Tibial artery (tissue), 4 donors: Measurements from ENCODE around the gene PHF23.

Experiments used
- DNase-seq, 2 donors: peaks; one replicate each; pipeline ENCODE4 v3.0.0-alpha.2; 2019
- H3K27ac ChIP-seq, 2 donors: fragments of 200-600 bp; sonication (generic) in 1 of 2; 1 replicate in 1 of 2; 2 replicates in 1 of 2; pipeline ENCODE4 v1.5.1; 2018 to 2019; ENCODE audit warnings: mild to moderate bottlenecking in 1 of 2
- H3K27me3 ChIP-seq, 2 donors: fragments of 200-600 bp; sonication (generic) in 1 of 2; one replicate each; pipeline versions ENCODE4 v1.5.1 to v1.6.0; 2016 to 2019
- H3K36me3 ChIP-seq, 3 donors: fragments of 200-600 bp; sonication (generic) in 2 of 3; one replicate each; pipeline ENCODE4 v1.5.1; 2016 to 2019; ENCODE audit warnings: mild to moderate bottlenecking in 2 of 3
- H3K4me1 ChIP-seq, 4 donors: fragments of 200-600 bp; sonication (generic) in 2 of 4; 1 replicate in 3 of 4; 2 replicates in 1 of 4; pipeline ENCODE4 v1.5.1; 2016 to 2019
- H3K4me3 ChIP-seq, 2 donors: fragments of 200-600 bp; sonication (generic) in 1 of 2; 1 replicate in 1 of 2; 2 replicates in 1 of 2; pipeline ENCODE4 v1.5.1; 2018 to 2019; ENCODE audit warnings: mild to moderate bottlenecking in 2 of 2
- H3K9me3 ChIP-seq, 3 donors: fragments of 200-600 bp; sonication (generic) in 1 of 3; one replicate each; pipeline ENCODE4 v1.5.1; 2016 to 2019
- intact Hi-C: fragments of 100-400 bp; cut with DNase I; formaldehyde crosslinking; loops from one replicate; pipeline ENCODE4 v1.15.0; 2023; ENCODE audit warnings: low total_unique reads
- TF ChIP-seq, protein P1 (sequence below), 2 experiments: fragments of 200-600 bp in 1 of 2; fragments of 450-650 bp in 1 of 2; IDR thresholded peaks; one replicate each; pipeline ENCODE4 v1.5.1; 2017 to 2019; ENCODE audit warnings: antibody characterized with exemption in 2 of 2, mild to moderate bottlenecking in 1 of 2, moderate library complexity in 1 of 2

PHF23 gene

DNA sequence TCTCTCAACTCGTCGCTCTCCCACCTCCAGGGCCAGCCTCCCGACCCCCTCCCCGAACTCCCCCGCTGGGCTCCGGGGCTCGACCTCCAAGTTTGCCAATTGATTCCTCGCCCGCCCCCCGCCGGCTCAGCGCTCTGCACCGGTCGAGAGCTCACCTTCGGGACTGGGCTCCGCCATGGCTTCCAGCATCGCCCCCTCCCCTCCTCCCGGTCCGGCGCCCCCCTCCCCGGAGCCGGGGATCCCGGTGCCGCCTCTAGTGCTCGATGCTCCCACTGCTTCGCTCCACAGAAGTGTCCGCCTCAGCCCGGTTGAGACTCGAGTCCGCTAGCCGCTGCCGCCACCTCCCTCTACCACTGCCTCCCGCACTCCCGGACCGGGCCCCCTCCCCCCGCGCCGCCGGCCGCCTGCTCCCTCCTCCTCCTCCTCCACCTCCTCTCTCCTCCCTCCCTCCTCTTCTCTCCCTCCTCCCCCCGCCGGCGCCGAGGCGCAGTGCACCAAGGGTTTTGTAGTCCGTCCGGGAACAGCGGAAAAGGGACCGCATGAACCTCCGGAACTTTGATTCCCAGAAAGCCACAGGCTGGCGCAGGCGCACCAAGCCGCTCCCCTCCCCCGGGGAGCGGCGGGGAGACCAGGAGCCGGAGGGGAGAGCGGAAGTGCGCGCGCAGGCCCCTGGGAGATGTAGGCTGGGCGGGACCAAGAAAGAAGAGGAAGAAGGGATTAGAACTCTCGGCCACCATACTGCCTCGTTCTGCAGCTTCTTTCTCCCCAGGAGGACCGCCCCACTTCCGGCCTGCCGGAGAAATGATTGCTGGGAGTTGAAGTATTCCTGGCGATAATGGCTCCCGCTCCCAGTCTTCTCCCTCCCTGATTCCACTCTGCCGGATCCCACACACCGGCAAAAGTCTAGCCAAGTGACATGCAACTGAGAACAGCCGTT is at the start of gene PHF23:
Gene PHF23, minus strand, starts transcription at position 367 of the 937 bp plus-strand sequence. Its CDS starts 178 bp downstream, at position 189.
- H3K36me3 ChIP-seq: peaks cover 12 to 36% (median 30%) of the 10 kb centered on the region in 3 donors
- H3K27me3 ChIP-seq: no peaks in the 10 kb centered on the region
- H3K4me3 ChIP-seq: peak within 1 kb of the TSS; percentile 87 to 99
- intact Hi-C loops: no loop called here
- DNase-seq: peak; percentile 99 to 100
- peak within 1 kb of the TSS; percentile 95 to 98 for H3K27ac ChIP-seq
- H3K9me3 ChIP-seq: no peaks in the 10 kb centered on the region
- TF ChIP-seq, protein P1, sequence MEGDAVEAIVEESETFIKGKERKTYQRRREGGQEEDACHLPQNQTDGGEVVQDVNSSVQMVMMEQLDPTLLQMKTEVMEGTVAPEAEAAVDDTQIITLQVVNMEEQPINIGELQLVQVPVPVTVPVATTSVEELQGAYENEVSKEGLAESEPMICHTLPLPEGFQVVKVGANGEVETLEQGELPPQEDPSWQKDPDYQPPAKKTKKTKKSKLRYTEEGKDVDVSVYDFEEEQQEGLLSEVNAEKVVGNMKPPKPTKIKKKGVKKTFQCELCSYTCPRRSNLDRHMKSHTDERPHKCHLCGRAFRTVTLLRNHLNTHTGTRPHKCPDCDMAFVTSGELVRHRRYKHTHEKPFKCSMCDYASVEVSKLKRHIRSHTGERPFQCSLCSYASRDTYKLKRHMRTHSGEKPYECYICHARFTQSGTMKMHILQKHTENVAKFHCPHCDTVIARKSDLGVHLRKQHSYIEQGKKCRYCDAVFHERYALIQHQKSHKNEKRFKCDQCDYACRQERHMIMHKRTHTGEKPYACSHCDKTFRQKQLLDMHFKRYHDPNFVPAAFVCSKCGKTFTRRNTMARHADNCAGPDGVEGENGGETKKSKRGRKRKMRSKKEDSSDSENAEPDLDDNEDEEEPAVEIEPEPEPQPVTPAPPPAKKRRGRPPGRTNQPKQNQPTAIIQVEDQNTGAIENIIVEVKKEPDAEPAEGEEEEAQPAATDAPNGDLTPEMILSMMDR (IDR thresholded peaks at IDR 0.05): peak in 1 of 2 experiments; percentile 47
- peaks cover 0 to 55% (median 38%) of the 10 kb centered on the region in 4 donors for H3K4me1 ChIP-seq

DNA sequence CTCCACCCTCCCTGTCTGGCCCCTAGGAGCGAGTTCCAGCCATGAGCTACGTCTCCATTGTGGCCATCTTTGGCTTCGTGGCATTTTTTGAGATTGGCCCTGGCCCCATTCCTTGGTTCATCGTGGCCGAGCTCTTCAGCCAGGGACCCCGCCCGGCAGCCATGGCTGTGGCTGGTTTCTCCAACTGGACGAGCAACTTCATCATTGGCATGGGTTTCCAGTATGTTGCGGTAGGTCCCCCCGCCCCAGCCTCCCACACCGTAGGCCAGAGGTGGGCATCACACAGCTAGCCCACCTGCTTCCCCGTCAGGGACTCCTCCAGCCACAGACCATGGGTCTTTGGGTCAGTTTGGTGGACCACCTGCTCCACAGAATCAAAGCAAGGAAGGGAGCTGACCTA is 46.4 kb upstream of the PHF23 start:
- intact Hi-C loops: no loop called here
- H3K4me1 ChIP-seq: peaks cover 0 to 22% (median 17%) of the 10 kb centered on the region in 4 donors

DNA sequence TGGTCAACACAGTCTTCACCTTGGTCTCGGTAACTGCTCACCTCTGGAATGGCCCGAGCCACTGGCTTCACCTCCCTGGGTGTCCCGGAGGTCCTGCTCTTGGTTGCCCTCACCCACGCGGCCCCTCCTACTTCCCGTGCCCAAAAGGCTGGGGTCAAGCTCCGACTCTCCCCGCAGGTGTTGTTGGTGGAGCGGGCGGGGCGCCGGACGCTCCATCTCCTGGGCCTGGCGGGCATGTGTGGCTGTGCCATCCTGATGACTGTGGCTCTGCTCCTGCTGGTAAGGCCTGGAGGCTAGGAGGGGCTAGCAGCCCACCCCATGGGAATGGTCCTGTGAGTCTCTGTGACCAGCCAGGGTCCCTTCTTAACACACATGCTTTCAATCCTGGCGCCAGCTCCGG is 45.7 kb upstream of the PHF23 start:
- Histone ChIP-seq H3K36me3 (no peaks in the 10 kb centered on the region), H3K27ac (no peak overlapping the region), H3K9me3 (no peaks in the 10 kb centered on the region), H3K27me3 (peaks cover 0 to 20% of the 10 kb centered on the region in 2 donors), H3K4me1 (peaks cover 0 to 27% (median 21%) of the 10 kb centered on the region in 4 donors), H3K4me3 (no peak overlapping the region)
- TF ChIP-seq, protein P1 (IDR thresholded peaks at IDR 0.05): no peak
- intact Hi-C loops: no loop called here
- no peak for DNase-seq

More for the DNA sequence above, 46.4 kb upstream of the PHF23 start:
- H3K4me3 ChIP-seq: no peak overlapping the region
- H3K9me3 ChIP-seq: no peaks in the 10 kb centered on the region
- peaks cover 0 to 27% of the 10 kb centered on the region in 2 donors for H3K27me3 ChIP-seq
- TF ChIP-seq, protein P1 (IDR thresholded peaks at IDR 0.05): no peak
- no peaks in the 10 kb centered on the region for H3K36me3 ChIP-seq
- H3K27ac ChIP-seq: no peak overlapping the region
- no peak for DNase-seq

DNA sequence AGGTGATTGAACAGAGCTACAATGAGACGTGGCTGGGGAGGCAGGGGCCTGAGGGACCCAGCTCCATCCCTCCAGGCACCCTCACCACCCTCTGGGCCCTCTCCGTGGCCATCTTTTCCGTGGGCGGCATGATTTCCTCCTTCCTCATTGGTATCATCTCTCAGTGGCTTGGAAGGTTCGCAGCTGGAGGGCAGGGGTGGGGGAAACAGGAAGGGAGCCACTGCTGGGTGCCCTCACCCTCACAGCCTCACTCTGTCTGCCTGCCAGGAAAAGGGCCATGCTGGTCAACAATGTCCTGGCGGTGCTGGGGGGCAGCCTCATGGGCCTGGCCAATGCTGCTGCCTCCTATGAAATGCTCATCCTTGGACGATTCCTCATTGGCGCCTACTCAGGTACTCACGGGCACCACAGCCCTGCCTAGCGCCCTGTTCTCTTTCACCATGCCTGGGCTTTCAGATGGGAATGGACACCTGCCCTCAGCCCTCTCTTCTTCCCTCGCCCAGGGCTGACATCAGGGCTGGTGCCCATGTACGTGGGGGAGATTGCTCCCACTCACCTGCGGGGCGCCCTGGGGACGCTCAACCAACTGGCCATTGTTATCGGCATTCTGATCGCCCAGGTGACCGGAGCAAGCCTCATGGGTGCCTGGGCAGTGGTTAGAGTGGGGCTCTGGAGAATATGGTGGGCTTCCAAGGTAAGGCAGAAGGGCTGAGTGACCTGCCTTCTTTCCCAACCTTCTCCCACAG is 44.4 kb upstream of the PHF23 start:
- TF ChIP-seq, protein P1 (IDR thresholded peaks at IDR 0.05): no peak
- peaks cover 0 to 27% (median 21%) of the 10 kb centered on the region in 4 donors for H3K4me1 ChIP-seq
- no peak overlapping the region for H3K27ac ChIP-seq
- H3K9me3 ChIP-seq: no peaks in the 10 kb centered on the region
- intact Hi-C loops: no loop called here
- H3K4me3 ChIP-seq: no peak overlapping the region
- H3K36me3 ChIP-seq: no peaks in the 10 kb centered on the region
- peaks cover 0 to 8% of the 10 kb centered on the region in 2 donors for H3K27me3 ChIP-seq
- no peak for DNase-seq

DNA sequence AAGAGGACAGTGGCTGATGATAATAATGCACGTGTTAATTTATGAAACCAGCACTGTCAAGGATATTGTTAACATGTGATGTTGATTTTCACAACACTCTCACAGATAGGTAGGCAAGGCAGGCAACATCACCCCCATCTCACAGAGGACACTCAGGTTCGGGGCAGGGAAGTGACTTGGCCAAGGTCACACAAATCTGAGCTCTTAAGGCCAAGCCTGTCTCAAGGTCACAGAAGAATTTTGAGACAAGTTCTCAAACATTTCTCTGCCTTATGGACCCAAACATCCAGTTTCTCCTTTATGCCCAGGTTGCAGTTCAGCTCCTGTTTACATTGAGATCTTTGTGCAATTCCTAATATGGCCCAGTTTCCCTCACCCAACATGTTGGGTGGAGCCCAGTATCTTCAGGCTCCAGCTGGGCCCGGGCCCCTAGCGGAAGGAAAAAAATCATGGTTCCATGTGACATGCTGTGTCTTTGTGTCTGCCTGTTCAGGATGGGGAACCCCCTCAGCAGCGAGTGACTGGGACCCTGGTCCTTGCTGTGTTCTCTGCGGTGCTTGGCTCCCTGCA is 43.6 kb upstream of the PHF23 start:
- H3K36me3 ChIP-seq: no peaks in the 10 kb centered on the region
- DNase-seq: no peak
- H3K4me3 ChIP-seq: peak overlapping the region; percentile 53 to 56
- no peaks in the 10 kb centered on the region for H3K9me3 ChIP-seq
- H3K4me1 ChIP-seq: peaks cover 0 to 27% (median 21%) of the 10 kb centered on the region in 4 donors
- peaks cover 0 to under 1% of the 10 kb centered on the region in 2 donors for H3K27me3 ChIP-seq
- TF ChIP-seq, protein P1 (IDR thresholded peaks at IDR 0.05): no peak
- intact Hi-C loops: no loop called here
- peak overlapping the region; percentile 93 to 94 for H3K27ac ChIP-seq
